Activated T-cell treated with anti-CD3 and anti-CD28 coated beads, Interleukin-2, amount 50 U/mL, for 1 hour (primary cell): ENCODE data around the gene SPTA1.

Source experiments
- DNase-seq: peaks from one replicate; pipeline ENCODE4 v3.0.0-alpha.2; 2020

The SPTA1 gene

GRCh38 chr1:158681606-158682005, 4.9 kb downstream of the SPTA1 start:
- DNase-seq: no peak

GRCh38 chr1:158679289-158679688, 7.2 kb downstream of the SPTA1 start:
- DNase-seq: no peak

- DNase-seq: no peak
Observed at GRCh38 chr1:158675563-158676323, 10.8 kb downstream of the SPTA1 start.

- DNase-seq: no peak
Observed at GRCh38 chr1:158674302-158674701, 12.2 kb downstream of the SPTA1 start.

DNA sequence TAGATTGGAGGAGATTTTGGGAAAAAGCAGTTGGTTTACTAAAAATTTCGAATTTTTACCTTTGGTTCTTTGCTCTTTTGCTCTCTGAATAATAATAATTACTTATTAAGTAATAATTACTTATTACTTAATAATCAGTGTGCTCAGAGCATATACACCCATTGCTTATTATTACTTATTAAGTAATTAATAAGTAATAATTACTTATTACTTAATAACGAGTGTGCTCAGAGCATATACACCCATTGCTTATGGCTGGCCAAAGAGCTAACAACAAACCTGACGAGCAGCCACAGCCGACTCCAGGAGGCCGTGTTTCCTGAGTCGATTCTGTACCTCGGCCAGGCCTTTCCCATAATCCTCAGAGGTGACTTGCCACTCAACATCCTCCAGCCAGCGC, 20.5 kb downstream of the SPTA1 start:
- DNase-seq: no peak

DNA sequence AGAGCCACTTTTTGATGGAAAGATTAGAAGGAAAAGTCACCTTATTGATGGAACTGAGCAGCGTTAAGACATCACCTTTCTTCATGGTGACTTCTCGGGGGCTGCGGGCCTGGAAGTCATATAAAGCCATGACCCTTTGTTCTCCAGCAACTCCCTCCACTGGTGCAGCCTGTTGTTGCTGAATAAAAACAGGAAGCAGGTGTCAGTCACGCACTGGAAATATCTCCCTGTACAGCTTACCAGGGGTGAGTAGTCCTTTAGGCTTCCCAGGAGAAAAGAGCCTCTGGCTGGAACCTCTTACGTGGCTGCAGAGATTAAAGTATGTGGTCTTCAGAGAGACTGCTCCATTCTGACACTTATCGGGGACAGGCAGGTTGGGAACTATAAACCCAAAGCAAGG, 31.9 kb downstream of the SPTA1 start:
- no peak for DNase-seq

DNA sequence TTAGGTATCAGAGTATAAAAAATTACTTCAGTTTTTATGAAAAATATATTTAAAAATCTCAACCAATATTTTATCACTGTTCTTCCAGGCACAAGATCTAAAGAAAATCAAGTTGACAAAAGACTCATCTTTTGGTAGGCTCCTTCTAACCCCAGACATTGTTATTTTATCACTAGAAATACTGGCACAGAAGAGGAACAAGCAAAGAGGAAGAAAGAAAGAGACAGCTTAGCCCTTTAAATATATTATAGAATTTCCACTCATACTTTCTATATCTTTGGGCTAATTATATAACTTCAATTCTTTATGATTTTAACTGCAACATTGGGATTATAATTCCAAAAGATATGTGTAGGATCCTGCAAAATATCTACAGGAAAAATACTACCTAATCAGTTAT, 32.4 kb downstream of the SPTA1 start:
- no peak for DNase-seq

- DNase-seq: no peak
Observed at GRCh38 chr1:158652721-158653334, 33.7 kb downstream of the SPTA1 start.

GRCh38 chr1:158649052-158649451, 37.5 kb downstream of the SPTA1 start:
- DNase-seq: no peak

DNA sequence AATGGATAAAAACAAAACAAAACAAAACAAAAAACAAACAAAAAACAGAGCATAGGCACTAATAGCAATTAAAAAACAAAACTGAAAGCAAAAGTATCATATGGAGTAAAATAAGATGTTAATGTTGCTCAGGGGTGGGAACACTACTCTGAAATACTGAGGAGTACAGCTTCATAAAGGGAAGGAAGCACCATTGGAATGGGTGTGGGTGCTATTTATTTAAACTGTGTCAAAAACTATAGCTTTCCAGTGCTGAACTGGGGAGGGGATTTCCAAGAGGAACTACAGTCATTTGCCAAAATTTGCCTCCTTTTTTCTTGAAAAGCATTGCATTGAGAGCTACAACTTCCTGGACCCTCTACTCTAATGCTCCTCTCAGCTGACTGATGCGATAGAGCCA, 40.0 kb downstream of the SPTA1 start:
- no peak for DNase-seq

DNA sequence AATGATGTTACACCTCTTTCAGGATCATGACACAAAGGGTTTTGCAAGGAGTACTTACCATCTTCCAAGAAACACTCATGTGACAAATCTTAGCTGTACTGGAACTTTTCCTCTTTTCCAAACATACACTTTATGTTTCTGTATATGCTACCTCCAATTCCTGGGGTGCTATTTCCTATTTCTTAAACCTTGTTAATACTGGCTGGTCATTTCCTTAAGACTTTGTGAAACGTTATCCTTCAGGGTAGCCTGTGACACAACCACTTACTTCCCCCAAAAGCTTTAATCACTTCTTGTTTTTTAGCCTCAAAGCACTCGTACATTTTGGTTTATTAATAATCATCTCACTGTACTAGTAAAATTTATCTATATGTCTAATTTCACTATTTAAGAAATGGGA, 42.1 kb downstream of the SPTA1 start:
- DNase-seq: no peak

- DNase-seq: no peak
Observed at GRCh38 chr1:158638904-158639303, 47.6 kb downstream of the SPTA1 start.

DNA sequence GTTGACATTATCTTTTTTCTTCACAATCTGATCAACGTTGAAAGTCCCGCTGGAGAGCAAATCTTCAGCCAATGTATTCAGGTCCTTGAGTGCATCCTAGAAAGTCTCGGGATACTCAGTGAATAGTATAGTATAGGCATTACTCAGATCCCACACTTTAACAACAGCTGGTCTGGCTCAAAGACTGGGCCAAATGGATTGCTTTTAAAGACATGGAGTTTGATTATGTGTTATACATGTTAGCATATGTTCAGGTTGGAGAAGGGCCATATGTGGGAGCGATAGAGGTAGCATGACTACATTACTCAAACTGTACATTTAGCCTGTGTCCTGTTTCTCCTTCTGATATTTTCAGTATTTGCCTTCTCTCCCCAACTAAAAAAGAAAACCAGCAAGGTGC, 48.4 kb downstream of the SPTA1 start:
- no peak for DNase-seq

- DNase-seq: no peak
Observed at GRCh38 chr1:158613764-158614163, 72.8 kb downstream of the SPTA1 start.

DNA sequence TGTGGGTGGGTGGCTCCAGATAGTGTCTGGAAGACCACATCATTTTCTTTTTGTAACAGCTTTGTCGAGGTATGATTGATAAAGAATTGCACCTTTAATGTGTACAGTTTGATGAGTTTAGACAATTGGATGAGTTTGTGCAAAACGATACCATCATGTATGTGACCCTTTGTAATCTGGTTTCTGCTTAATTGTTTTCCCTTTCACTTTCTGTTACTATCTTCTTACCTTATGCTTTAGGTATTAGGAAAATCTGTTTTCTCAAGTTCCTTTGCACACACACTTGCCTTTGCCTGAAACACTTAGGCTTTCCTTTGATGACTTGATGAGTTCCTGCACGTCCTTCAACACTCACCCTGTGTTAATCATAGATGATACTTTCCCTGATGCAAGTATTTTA, 74.6 kb downstream of the SPTA1 start:
- no peak for DNase-seq

- DNase-seq: no peak
Observed at GRCh38 chr1:158607296-158607695, 79.2 kb downstream of the SPTA1 start.

DNA sequence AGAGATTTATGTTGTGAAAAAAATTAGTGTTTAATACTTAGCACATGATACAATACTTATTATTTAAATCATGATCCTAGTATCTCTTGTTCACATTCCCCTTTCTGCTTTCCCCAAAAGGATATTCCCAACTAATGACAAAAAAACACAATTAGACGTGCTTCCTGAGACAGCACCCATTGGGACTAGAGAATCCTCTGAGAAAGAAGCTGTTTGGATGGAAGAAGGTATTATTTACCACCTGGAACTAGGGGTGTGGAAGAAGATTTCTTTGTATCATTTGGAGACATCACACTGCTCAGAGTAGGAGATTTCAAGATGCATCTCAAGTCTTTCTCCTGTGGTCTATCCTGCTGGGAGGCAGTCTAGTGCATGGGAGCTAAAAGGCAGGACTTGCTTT, 81.5 kb downstream of the SPTA1 start, which contains the start of gene OR10Z1:
OR10Z1 (plus strand) TSS at position 301 of the 400 bp plus-strand sequence. CDS start 1,171 bp downstream, outside the sequence.
- no peak for DNase-seq

GRCh38 chr1:158600735-158601134, 85.8 kb downstream of the SPTA1 start:
- DNase-seq: no peak

- DNase-seq: no peak
Observed at GRCh38 chr1:158586942-158587341, 99.6 kb downstream of the SPTA1 start.

- DNase-seq: no peak
Observed at GRCh38 chr1:158583962-158584361, 102.6 kb downstream of the SPTA1 start.

DNA sequence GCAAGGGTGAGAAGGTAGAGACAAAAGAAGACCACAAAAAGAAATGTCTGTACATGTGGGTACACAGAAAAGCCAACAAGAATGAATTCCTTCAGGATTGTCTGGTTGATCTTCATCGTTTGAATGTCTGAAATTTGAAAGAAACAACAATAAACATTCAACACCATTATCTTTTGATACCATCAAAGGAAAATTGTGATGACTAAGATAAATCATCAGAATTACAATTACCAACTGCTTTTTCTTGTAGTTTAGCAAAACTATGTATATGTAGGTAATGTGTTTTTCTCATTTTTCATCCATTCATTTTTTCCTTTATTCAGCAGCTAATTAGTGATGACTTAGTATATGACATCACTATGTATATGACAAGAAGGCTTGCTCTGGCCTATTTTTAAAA, 106.8 kb downstream of the SPTA1 start, which contains the start of gene OR10X1:
OR10X1 (minus strand) TSS at position 167 of the 400 bp plus-strand sequence; CDS start at position 167, 0 bp downstream.
- DNase-seq: no peak

DNA sequence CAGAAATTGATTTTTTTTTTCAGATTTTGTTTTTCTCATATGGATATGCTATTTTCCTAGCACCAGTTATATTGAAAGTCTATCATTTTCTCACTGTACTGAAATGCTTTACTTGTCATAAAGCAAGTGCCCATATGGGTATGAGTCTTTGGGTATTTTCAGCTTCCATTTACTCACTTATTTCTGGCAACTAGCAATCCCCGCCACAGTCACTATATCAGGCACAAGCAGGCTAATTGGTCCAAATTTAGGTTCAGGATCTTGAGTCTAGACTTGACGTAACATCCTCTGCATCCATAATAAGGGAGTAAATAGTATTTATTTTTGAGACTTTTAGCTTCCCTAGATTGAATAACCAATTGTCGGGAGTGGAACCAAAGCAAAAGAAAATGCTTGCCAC, 109.0 kb downstream of the SPTA1 start:
- DNase-seq: no peak

DNA sequence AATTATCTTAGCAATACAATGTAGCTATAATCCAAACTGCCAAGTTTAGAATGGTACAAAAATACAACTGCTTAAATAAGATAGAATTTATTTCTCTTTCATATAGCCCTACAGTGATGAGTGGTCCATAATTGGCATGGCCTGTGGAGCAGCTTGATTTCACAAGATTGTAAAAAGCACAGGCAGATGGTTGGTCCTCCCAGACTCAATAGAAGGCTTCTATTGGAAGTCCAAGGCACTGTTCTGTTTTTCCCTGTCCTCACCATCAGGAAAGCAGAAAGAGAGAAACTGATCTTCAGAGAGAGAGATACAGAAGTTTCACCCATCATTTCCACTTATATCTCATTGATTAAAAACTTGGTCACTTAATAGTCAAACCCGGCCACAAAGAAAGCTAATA, 114.3 kb downstream of the SPTA1 start:
- no peak for DNase-seq

- DNase-seq: no peak
Observed at GRCh38 chr1:158570480-158570879, 116.0 kb downstream of the SPTA1 start, which contains the start of gene OR6P1. Gene OR6P1, minus strand, starts transcription at chr1:158570580. Its CDS starts 6,976 bp downstream, at chr1:158563604.
